A673 (cell line): ENCODE measurements around the gene PTBP1. TPM values are rescaled to one million over a fixed set of nuclear protein-coding genes. Genes with fewer than 3 reads are reported as not detected.

ENCODE experiments used
- BruUV-seq: library from RNA; stranded (reverse); fragments of 400-500 nt; replicated peaks from 2 replicates; lab custom pipeline; 2021; lab: Mats Ljungman, UMichigan
- CTCF ChIA-PET: fragments of 300-600 bp; sonication (Branson Sonifier 250); formaldehyde crosslinking; loops from one replicate; lab custom pipeline; 2022; ENCODE audit warnings: antibody characterized with exemption; lab: Charles Lee
- POLR2A ChIA-PET: fragments of 300-600 bp; sonication (Branson Sonifier 250); formaldehyde crosslinking; loops from one replicate; lab custom pipeline; 2022; ENCODE audit warnings: antibody characterized with exemption; ENCODE audit not compliant: low non-redundant PET; lab: Charles Lee
- DNase-seq: peaks from one replicate; pipeline ENCODE4 v3.0.0-alpha.2; 2015; ENCODE audit warnings: low spot score
- H3K27ac ChIP-seq: fragments of 200-600 bp; sonication (generic); 2 replicates; pipeline ENCODE4 v1.5.1; 2016; ENCODE audit warnings: mixed run types, low read depth, mild to moderate bottlenecking, mixed read lengths, antibody characterized with exemption, low read length; ENCODE audit not compliant: poor library complexity, severe bottlenecking
- H3K27me3 ChIP-seq: fragments of 200-600 bp; sonication (generic); replicated peaks from 2 replicates; pipeline ENCODE4 v1.6.1; 2017; ENCODE audit warnings: mixed run types, low read depth, mild to moderate bottlenecking, mixed read lengths, antibody characterized with exemption, low read length; ENCODE audit not compliant: insufficient read depth, poor library complexity
- H3K36me3 ChIP-seq: fragments of 200-600 bp; sonication (generic); 2 replicates; pipeline ENCODE4 v1.6.1; 2016; ENCODE audit warnings: mixed run types, mild to moderate bottlenecking, mixed read lengths, antibody characterized with exemption, low read length; ENCODE audit not compliant: insufficient read depth, poor library complexity, severe bottlenecking
- H3K4me1 ChIP-seq: fragments of 200-600 bp; sonication (generic); 2 replicates; pipeline ENCODE4 v1.6.1; 2017; ENCODE audit warnings: mixed run types, mild to moderate bottlenecking, mixed read lengths, antibody characterized with exemption, low read length; ENCODE audit not compliant: insufficient read depth, poor library complexity, severe bottlenecking
- H3K4me3 ChIP-seq: fragments of 200-600 bp; sonication (generic); 2 replicates; pipeline ENCODE4 v1.5.1; 2016; ENCODE audit warnings: low read depth, mixed run types, mild to moderate bottlenecking, mixed read lengths, low read length; ENCODE audit not compliant: poor library complexity, severe bottlenecking
- H3K9me3 ChIP-seq: fragments of 200-600 bp; sonication (generic); 2 replicates; pipeline ENCODE4 v1.6.1; 2016; ENCODE audit warnings: mixed run types, low read depth, mild to moderate bottlenecking, mixed read lengths, antibody characterized with exemption, low read length; ENCODE audit not compliant: poor library complexity, severe bottlenecking
- CTCF ChIP-seq: fragments of 300-800, 200-600 bp; sonication (generic); conservative IDR thresholded peaks from 2 replicates; pipeline ENCODE4 v1.5.1; 2017; ENCODE audit warnings: low read depth, mild to moderate bottlenecking, antibody characterized with exemption, low read length, moderate library complexity, mixed read lengths
- EZH2 ChIP-seq: fragments of 200-600 bp; sonication (generic); IDR thresholded peaks from 2 replicates; pipeline ENCODE4 v1.6.1; 2017; ENCODE audit warnings: borderline replicate concordance, low read depth, mild to moderate bottlenecking, mixed read lengths, antibody characterized with exemption, low read length; ENCODE audit not compliant: poor library complexity, severe bottlenecking
- intact Hi-C: fragments of 100-400 bp; cut with micrococcal nuclease; formaldehyde crosslinking; loops from one replicate; pipeline ENCODE4 v1.10.0; 2022; ENCODE audit not compliant: unreplicated experiment
- total RNA-seq: library from RNA; stranded (reverse); gene quantifications from 2 replicates; pipeline ENCODE4 v1.2.3, GENCODE V29; 2021

Gene PTBP1
- total RNA-seq, 1 experiment from 2014 or later = 800 TPM

GRCh38 chr19:782185-782877, 14.9 kb upstream of the PTBP1 start:
- no peak for DNase-seq
- no peak overlapping the region for H3K27ac ChIP-seq
- H3K36me3 ChIP-seq = no peaks in the 10 kb centered on the region
- TF ChIP-seq EZH2 (no peak), CTCF (no peak)
- ChIA-PET CTCF (no interaction called here), POLR2A (interaction anchor here (0.5 kb wide), 1 partner anchor 12 kb away, joined by 6 read pairs; no protein-coding TSS in a partner anchor)
- no peaks in the 10 kb centered on the region for H3K9me3 ChIP-seq
- H3K4me3 ChIP-seq = no peak overlapping the region
- BruUV-seq = no TSS peak
- intact Hi-C loops = no loop called here
- no peaks in the 10 kb centered on the region for H3K27me3 ChIP-seq
- H3K4me1 ChIP-seq = peaks cover 3% of the 10 kb centered on the region

GRCh38 chr19:782878-783668, 14.2 kb upstream of the PTBP1 start:
- Histone ChIP-seq H3K4me1 (peaks cover 3% of the 10 kb centered on the region), H3K9me3 (no peaks in the 10 kb centered on the region), H3K27me3 (no peaks in the 10 kb centered on the region), H3K27ac (no peak overlapping the region), H3K4me3 (no peak overlapping the region), H3K36me3 (no peaks in the 10 kb centered on the region)
- no peak for DNase-seq
- intact Hi-C loops = no loop called here
- ChIA-PET CTCF (no interaction called here), POLR2A (no interaction called here)
- BruUV-seq = no TSS peak
- no peak for TF ChIP-seq EZH2
- TF ChIP-seq CTCF = no peak

DNA sequence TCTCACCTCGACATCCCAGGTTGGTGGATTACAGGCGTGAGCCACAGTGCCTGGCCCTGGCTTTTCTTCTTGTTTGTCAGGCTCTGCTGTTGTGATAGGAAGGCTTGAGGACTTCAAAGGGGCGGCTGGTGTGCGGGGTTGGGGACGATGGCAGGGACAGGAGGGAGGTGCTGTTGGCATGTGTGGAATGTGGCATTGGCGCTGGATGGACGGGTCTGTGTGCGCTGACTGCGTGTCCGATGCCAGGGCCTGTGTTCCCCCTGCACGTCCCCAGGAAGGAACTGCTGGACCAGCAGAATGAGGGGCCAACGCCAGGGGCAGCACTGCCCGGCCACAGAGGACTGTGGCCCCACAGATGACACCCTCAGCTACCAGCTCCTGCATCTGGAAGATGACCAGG, 12.7 kb upstream of the PTBP1 start:
- DNase-seq = no peak
- ChIA-PET POLR2A (interaction anchor here (0.6 kb wide), 1 partner anchor 9 kb away, joined by 3 read pairs; no protein-coding TSS in a partner anchor), CTCF (no interaction called here)
- TF ChIP-seq CTCF (no peak), EZH2 (no peak)
- intact Hi-C loops = no loop called here
- Histone ChIP-seq H3K4me3 (no peak overlapping the region), H3K27ac (no peak overlapping the region), H3K4me1 (peaks cover 3% of the 10 kb centered on the region), H3K36me3 (no peaks in the 10 kb centered on the region), H3K9me3 (no peaks in the 10 kb centered on the region), H3K27me3 (no peaks in the 10 kb centered on the region)
- BruUV-seq = no TSS peak
